ACC112 (cell line): ENCODE results near the gene SOX5.
"Not testable (repeated sequence)": the region's sequence is repeated elsewhere in the genome, so short reads cannot be mapped to it uniquely, and the experiment has no call there.

Experiments
- H2AFZ ChIP-seq: fragments of 200-600 bp; sonication (generic); one replicate; pipeline ENCODE4 v1.6.0; 2017; ENCODE audit warnings: antibody characterized with exemption, low read length; ENCODE audit not compliant: unreplicated experiment
- H3K27ac ChIP-seq: fragments of 200-600 bp; sonication (generic); 2 replicates; pipeline ENCODE4 v1.5.1; 2014; ENCODE audit warnings: low read depth, mild to moderate bottlenecking, antibody characterized with exemption, low read length, moderate library complexity
- H3K27me3 ChIP-seq: fragments of 200-600 bp; sonication (generic); 2 replicates; pipeline ENCODE4 v1.6.1; 2014; ENCODE audit warnings: mild to moderate bottlenecking, antibody characterized with exemption, low read length, moderate library complexity, mixed read lengths; ENCODE audit not compliant: insufficient read depth
- H3K36me3 ChIP-seq: fragments of 200-600 bp; sonication (generic); 2 replicates; pipeline ENCODE4 v1.6.1; 2016; ENCODE audit warnings: mild to moderate bottlenecking, antibody characterized with exemption, low read length, moderate library complexity, mixed read lengths; ENCODE audit not compliant: insufficient read depth
- H3K4me1 ChIP-seq: fragments of 200-600 bp; sonication (generic); one replicate; pipeline ENCODE4 v1.6.1; 2016; ENCODE audit warnings: low read length, mixed read lengths; ENCODE audit not compliant: insufficient read depth, unreplicated experiment, control insufficient read depth
- H3K4me3 ChIP-seq: fragments of 200-600 bp; sonication (generic); 2 replicates; pipeline ENCODE4 v1.5.1; 2014; ENCODE audit warnings: mild to moderate bottlenecking, low read depth, low read length
- H3K79me2 ChIP-seq: fragments of 200-600 bp; sonication (generic); one replicate; pipeline ENCODE4 v1.6.0; 2016; ENCODE audit warnings: low read length; ENCODE audit not compliant: control insufficient read depth, unreplicated experiment, insufficient read depth

Gene SOX5

DNA sequence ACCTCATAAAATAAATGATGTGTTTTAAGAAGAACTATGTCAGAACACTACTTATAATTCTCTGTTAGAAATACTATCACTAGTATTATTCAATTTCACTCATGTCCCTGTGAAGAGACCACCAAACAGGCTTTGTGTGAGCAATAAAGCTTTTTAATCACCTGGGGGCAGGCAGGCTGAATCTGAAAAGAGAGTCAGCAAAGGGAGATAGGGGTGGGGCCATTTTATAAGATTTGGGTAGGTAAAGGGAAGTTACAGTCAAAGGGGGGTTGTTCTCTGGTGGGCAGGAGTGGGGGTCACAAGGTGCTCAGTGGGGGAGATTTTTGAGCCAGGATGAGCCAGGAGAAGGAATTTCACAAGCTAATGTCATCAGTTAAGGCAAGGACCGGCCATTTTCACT, 443.7 kb downstream of the SOX5 start:
- not testable (repeated sequence) for H2AFZ ChIP-seq, H3K4me1 ChIP-seq, H3K27me3 ChIP-seq, H3K27ac ChIP-seq, H3K79me2 ChIP-seq, H3K4me3 ChIP-seq, H3K36me3 ChIP-seq

DNA sequence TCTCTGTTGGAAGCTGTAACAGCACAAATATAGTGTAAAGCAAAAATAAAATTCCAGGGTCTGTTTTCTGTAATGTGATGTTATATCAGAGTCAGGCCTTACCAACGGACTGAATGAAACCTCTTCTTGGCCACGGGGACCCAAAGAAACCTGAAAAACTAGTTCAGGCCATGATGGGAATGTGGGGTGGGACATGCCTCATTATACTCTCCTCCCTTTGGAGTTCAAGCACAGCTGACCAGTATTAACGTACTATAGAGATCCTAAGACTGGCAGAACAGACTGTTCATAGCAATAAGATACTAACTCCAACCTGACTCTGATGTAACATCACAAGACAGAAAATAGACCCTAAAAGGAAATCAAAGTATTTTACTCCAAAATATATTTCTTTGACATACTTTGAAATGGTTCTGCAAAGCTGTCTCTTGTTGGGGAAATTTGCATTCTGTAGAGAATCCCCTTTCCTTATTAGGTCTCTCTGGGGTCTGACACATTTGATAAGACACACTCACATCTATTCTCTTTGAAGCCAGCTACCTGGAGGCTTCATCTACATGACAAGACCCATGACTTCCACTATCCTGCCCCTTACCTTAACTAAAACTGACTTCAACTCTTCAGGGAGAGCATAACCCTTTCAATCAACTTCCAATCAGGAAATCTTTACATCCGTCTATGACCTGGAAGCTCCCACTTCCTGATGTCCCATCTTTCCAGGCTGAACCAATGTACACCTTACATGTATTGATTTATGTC, 444.6 kb downstream of the SOX5 start:
- Histone ChIP-seq H3K27ac (no peak overlapping the region), H3K27me3 (no peaks in the 10 kb centered on the region), H3K4me3 (no peak overlapping the region), H3K36me3 (no peaks in the 10 kb centered on the region), H3K79me2 (no peaks in the 10 kb centered on the region), H3K4me1 (no peaks in the 10 kb centered on the region), H2AFZ (no peak overlapping the region)

DNA sequence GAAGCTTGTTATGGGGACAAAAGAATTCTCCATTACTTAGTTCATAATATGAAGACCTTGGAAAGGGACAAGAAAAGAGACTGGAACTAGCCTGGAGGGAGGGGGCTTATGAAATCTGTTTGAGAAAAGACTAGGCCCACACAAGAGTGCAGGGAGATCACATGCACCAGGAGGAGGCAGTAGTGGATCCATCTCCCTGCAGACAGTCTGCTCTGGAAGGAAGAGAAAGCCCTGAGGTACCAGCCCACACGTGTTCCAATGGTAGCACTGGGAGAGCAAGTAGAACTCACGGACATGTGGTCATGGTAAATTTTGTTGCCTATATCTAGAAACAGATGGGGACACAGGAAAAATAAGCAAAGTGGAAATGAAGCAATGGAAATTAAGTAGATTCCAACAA, 445.4 kb downstream of the SOX5 start:
- Histone ChIP-seq H3K27ac (no peak overlapping the region), H3K79me2 (no peaks in the 10 kb centered on the region), H3K4me1 (no peaks in the 10 kb centered on the region), H3K4me3 (no peak overlapping the region), H3K27me3 (no peaks in the 10 kb centered on the region), H3K36me3 (no peaks in the 10 kb centered on the region), H2AFZ (no peak overlapping the region)

DNA sequence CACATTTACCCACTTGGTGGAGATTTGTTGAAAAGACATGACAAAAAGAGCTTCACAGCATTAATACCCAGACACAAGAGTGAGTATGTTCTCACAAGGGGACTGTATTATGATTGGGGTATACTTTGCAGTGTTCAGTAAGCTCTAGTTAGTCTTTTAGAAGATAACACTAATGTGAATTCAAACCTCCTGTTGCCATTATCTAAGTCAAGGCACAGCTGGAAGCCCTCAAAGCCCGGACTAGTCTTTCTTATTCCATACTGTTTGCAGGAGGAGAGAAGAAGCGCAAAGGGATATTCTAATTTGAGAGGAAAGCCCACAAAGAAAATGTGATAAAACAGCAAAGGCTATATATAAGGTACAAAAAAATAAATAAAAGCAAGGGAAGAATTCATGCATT, 445.9 kb downstream of the SOX5 start:
- Histone ChIP-seq H3K79me2 (no peaks in the 10 kb centered on the region), H2AFZ (no peak overlapping the region)

DNA sequence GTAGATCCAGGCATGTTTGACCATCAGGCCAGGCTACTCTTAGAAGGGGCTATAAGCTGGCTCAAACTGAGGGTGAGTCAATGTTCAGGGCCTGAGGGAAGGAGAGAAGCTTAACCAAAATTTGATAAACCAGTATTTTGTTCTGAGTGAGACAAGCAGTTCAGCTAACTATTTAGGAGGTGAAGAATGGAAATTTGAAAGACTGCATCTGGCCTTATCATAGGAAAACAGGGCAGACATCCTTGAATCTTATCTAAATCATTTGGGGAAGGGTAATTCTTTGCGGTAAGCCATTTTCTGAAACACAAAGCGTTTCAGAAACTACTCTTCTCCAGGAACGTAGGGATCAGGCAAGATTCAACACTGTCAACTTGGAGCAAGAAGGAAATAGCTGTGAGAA, 447.2 kb downstream of the SOX5 start:
- Histone ChIP-seq H3K79me2 (no peaks in the 10 kb centered on the region), H2AFZ (no peak overlapping the region), H3K27me3 (no peaks in the 10 kb centered on the region), H3K4me1 (no peaks in the 10 kb centered on the region), H3K4me3 (no peak overlapping the region), H3K27ac (no peak overlapping the region), H3K36me3 (no peaks in the 10 kb centered on the region)

More for the DNA sequence above, 445.9 kb downstream of the SOX5 start:
- no peaks in the 10 kb centered on the region for H3K4me1 ChIP-seq
- H3K4me3 ChIP-seq = no peak overlapping the region
- no peaks in the 10 kb centered on the region for H3K27me3 ChIP-seq
- H3K27ac ChIP-seq = no peak overlapping the region
- H3K36me3 ChIP-seq = no peaks in the 10 kb centered on the region

DNA sequence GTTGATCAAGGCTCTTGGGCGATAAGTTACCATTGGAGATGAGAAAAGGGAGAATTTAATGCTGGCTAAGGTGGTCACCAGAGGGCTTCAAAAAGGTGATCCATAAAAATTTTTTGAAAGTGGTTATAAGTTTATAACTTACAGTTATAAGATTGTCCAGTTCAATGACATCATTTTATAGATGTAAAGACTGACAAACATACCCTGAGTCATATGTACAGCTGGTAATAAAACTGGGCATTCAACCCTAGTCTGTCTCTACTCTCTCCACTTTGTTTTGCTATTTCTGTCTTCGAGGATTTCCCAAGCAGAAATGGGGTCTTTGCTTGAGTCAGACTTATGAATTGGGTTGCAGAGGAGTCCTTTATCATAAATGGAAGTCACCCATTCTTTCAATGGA, 454.0 kb downstream of the SOX5 start:
- H3K27me3 ChIP-seq = no peaks in the 10 kb centered on the region
- H3K4me3 ChIP-seq = no peak overlapping the region
- H3K79me2 ChIP-seq = no peaks in the 10 kb centered on the region
- no peak overlapping the region for H2AFZ ChIP-seq
- no peaks in the 10 kb centered on the region for H3K4me1 ChIP-seq
- no peaks in the 10 kb centered on the region for H3K36me3 ChIP-seq
- no peak overlapping the region for H3K27ac ChIP-seq

DNA sequence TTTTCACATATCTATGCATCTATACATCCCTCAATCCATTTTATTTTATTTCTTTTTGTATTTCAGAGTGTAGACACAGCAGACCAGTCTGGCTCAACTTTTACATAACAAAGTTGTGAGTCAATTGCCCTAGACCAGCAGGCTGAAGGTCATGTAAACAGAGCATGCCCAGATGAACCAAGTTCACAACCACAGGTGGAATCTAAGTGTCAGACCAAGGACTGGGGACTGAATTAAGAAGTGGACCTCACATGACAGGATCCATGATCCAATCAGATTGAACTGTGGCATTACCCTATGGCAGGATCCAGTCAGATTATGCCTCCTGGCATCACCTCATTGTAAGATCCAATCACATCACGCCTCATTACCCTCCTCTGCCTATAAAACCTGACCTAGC, 455.8 kb downstream of the SOX5 start:
- no peak overlapping the region for H2AFZ ChIP-seq
- no peaks in the 10 kb centered on the region for H3K27me3 ChIP-seq
- H3K27ac ChIP-seq = no peak overlapping the region
- H3K4me3 ChIP-seq = no peak overlapping the region
- H3K4me1 ChIP-seq = no peaks in the 10 kb centered on the region
- no peaks in the 10 kb centered on the region for H3K79me2 ChIP-seq
- H3K36me3 ChIP-seq = no peaks in the 10 kb centered on the region

DNA sequence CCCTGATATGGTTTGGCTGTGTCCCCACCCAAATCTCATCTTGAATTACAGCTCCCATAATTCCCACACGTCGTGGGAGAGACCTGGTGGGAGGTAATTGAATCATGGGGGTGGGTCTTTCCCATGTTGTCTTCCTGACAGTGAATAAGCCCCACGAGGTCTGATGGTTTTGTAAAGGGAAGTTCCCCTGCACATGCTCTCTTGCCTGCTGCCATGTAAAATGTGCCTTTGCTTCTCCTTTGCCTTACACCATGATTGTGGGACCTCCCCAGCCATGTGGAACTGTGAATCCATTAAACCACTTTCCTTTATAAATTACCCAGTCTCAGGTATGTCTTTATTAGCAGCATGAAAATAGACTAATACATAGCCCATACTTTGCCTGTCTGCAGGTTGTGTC, 458.4 kb downstream of the SOX5 start:
- not testable (repeated sequence) for H3K27me3 ChIP-seq, H3K27ac ChIP-seq, H3K4me3 ChIP-seq, H3K4me1 ChIP-seq, H3K79me2 ChIP-seq, H2AFZ ChIP-seq, H3K36me3 ChIP-seq

DNA sequence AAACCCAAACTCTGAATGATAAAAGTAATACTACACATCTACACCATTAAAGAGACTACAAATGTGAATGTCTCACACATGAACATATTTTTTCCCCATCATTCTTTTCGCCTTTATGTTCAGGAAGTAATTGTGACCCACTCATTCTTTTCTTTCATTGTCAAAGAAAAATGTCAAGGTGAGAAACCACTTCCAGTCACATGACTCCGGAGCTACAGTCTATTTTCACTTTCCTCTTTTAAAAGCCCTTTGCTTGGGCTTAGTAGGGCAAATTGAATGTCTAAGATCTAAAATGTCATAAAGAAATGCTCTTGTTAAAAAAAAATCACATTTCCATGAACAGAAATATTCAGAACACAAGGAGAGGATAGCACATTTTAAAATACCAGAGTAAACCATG, 461.3 kb downstream of the SOX5 start:
- no peaks in the 10 kb centered on the region for H3K79me2 ChIP-seq
- no peaks in the 10 kb centered on the region for H3K4me1 ChIP-seq
- no peaks in the 10 kb centered on the region for H3K27me3 ChIP-seq
- no peak overlapping the region for H2AFZ ChIP-seq
- no peaks in the 10 kb centered on the region for H3K36me3 ChIP-seq
- no peak overlapping the region for H3K27ac ChIP-seq
- no peak overlapping the region for H3K4me3 ChIP-seq

DNA sequence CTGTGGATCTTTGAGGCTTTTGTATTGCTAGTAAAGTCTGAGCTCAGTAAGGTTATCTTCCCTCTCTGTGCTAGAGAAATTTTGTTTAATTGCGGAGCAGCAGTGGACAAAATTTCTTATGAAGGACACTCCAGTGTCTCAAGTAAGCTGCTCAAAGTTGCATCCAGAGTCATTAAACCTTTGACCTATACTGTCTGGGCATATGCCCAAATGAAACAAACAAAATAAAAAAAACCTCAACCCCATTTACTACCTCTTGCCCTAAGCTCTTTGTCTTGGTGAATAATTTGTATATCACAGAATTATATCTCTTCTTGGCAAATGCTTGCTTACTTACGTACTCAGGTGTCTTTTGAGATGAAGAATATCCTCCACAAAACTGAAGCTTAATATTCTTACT, 465.2 kb downstream of the SOX5 start:
- H3K79me2 ChIP-seq = no peaks in the 10 kb centered on the region
- no peak overlapping the region for H2AFZ ChIP-seq
- no peak overlapping the region for H3K4me3 ChIP-seq
- H3K36me3 ChIP-seq = no peaks in the 10 kb centered on the region
- H3K27ac ChIP-seq = no peak overlapping the region
- H3K4me1 ChIP-seq = no peaks in the 10 kb centered on the region
- H3K27me3 ChIP-seq = no peaks in the 10 kb centered on the region

DNA sequence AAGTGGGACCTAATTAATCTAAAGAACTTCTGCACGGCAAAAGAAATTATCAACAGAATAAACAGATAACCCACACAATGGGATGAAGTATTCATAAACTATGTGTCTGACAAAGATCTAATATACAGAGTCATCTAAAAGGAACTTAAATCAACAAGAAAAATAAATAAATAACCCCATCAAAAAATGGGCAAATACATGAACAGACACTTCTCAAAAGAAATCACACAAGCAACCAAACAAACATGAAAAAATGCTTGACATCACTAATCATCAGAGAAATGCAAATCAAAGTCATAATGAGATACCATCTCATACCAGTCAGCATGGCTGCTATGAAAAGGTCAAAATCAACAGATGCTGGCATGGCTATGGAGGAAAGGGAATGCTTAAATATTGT, 466.9 kb downstream of the SOX5 start:
- Histone ChIP-seq H3K36me3 (no peaks in the 10 kb centered on the region), H3K27ac (no peak overlapping the region), H3K4me1 (no peaks in the 10 kb centered on the region), H3K27me3 (no peaks in the 10 kb centered on the region), H2AFZ (no peak overlapping the region), H3K79me2 (no peaks in the 10 kb centered on the region), H3K4me3 (no peak overlapping the region)
